Measurements from ENCODE around the gene EFNB1. TPM values are rescaled to one million over a fixed set of nuclear protein-coding genes. Genes with fewer than 3 reads are reported as not detected.

EFNB1 gene
- total RNA-seq, 1 experiment from 2014 or later = 16.4 TPM

GRCh38 chrX:68865300-68865699 lies 36.5 kb downstream of the EFNB1 start (continued):
- TF ChIP-seq PRDM15 (CRISPR knock-in tag; IDR thresholded peaks at IDR 0.05) (no peak), CTCF (IDR thresholded peaks at IDR 0.05) (no peak), GTF2I (CRISPR knock-in tag; conservative IDR thresholded peaks at IDR 0.05) (no peak), ZBTB43 (CRISPR knock-in tag; IDR thresholded peaks at IDR 0.05) (no peak), ATF2 (CRISPR knock-in tag; IDR thresholded peaks at IDR 0.05; ENCODE audit: borderline replicate concordance, low read depth) (no peak), EMX1 (CRISPR knock-in tag; IDR thresholded peaks at IDR 0.05) (no peak), E2F5 (CRISPR knock-in tag; IDR thresholded peaks at IDR 0.05) (no peak)

- DNase-seq (ENCODE audit: low spot score) = no peak
- H3K27ac Mint-ChIP-seq = no peak overlapping the region
- ChIA-PET POLR2A (no interaction called here), CTCF (no interaction called here)
- no peaks in the 10 kb centered on the region for H3K9me3 Mint-ChIP-seq
- no peak for ATAC-seq
- no peak overlapping the region for H3K4me3 Mint-ChIP-seq
- peaks cover 18% of the 10 kb centered on the region for H3K4me1 Mint-ChIP-seq
- H3K36me3 Mint-ChIP-seq = no peaks in the 10 kb centered on the region
- no peak for TF ChIP-seq ZNF219 (CRISPR knock-in tag; IDR thresholded peaks at IDR 0.05; ENCODE audit: borderline replicate concordance)
- peaks cover 5% of the 10 kb centered on the region for H3K27me3 Mint-ChIP-seq (ENCODE audit: low read depth)
Observed at GRCh38 chrX:68865926-68866325, 37.1 kb downstream of the EFNB1 start.

GRCh38 chrX:68867458-68868112 lies 38.8 kb downstream of the EFNB1 start:
- peaks cover 31% of the 10 kb centered on the region for H3K4me1 Mint-ChIP-seq
- no peak overlapping the region for H3K4me3 Mint-ChIP-seq
- H3K27me3 Mint-ChIP-seq (ENCODE audit: low read depth) = peaks cover 5% of the 10 kb centered on the region
- H3K9me3 Mint-ChIP-seq = no peaks in the 10 kb centered on the region
- ATAC-seq = no peak
- H3K27ac Mint-ChIP-seq = no peak overlapping the region
- no peaks in the 10 kb centered on the region for H3K36me3 Mint-ChIP-seq
- TF ChIP-seq ZNF263 (CRISPR knock-in tag; IDR thresholded peaks at IDR 0.05; ENCODE audit: low read depth) (no peak), JAZF1 (CRISPR knock-in tag; IDR thresholded peaks at IDR 0.05) (no peak)
- ChIA-PET CTCF (interaction anchor here (0.9 kb wide), 1 partner anchor 40 kb away, joined by 3 read pairs; no protein-coding TSS in a partner anchor), POLR2A (no interaction called here)
- DNase-seq (ENCODE audit: low spot score) = no peak

- Mint-ChIP-seq H3K9me3 (no peaks in the 10 kb centered on the region), H3K4me1 (peaks cover 31% of the 10 kb centered on the region), H3K36me3 (no peaks in the 10 kb centered on the region), H3K27ac (no peak overlapping the region), H3K27me3 (ENCODE audit: low read depth) (peaks cover 5% of the 10 kb centered on the region), H3K4me3 (no peak overlapping the region)
- POLR2A ChIA-PET = no interaction called here
- no peak for DNase-seq (ENCODE audit: low spot score)
- no peak for ATAC-seq
- CTCF ChIA-PET = no interaction called here
- TF ChIP-seq SMAD3 (CRISPR knock-in tag; IDR thresholded peaks at IDR 0.05; ENCODE audit: borderline replicate concordance) = no peak
- no peak for TF ChIP-seq MAX (CRISPR knock-in tag; IDR thresholded peaks at IDR 0.05)
- TF ChIP-seq HMGA2 (CRISPR knock-in tag; IDR thresholded peaks at IDR 0.05) = no peak
- TF ChIP-seq AFF4 (CRISPR knock-in tag; IDR thresholded peaks at IDR 0.05; ENCODE audit: borderline replicate concordance) = no peak
- no peak for TF ChIP-seq ZSCAN18 (CRISPR knock-in tag; IDR thresholded peaks at IDR 0.05)
Observed at GRCh38 chrX:68868316-68868715, 39.5 kb downstream of the EFNB1 start.

Measured in WTC11 (cell line).